Measurements from ENCODE around the gene TOX2. TPM values are rescaled to one million over a fixed set of nuclear protein-coding genes. Genes with fewer than 3 reads are reported as not detected.

TOX2 gene
- total RNA-seq, 1 donor, result not detected

DNA sequence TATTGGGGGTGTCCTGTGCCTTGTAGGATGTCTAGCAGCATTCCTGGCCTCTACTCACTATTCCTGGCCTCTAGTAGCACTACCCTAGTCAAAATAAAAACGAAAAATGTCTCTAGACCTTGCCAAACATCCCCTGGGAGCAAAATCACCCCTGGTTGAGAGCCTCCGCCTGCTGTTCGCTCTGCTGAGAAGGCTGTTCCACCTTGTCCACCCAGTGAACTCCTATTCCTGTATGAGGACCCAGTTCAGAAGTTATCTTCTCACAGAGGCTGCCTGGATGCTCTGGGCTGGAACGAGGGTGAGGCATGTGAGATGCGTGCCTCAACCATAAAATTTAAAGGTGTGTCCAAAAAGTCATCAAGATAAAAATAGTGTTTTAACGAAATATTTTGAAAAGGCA is 101.9 kb downstream of the TOX2 start:
- DNase-seq (ENCODE audit: low read depth in 2 of 3, low spot score in 2 of 3), result no peak

DNA sequence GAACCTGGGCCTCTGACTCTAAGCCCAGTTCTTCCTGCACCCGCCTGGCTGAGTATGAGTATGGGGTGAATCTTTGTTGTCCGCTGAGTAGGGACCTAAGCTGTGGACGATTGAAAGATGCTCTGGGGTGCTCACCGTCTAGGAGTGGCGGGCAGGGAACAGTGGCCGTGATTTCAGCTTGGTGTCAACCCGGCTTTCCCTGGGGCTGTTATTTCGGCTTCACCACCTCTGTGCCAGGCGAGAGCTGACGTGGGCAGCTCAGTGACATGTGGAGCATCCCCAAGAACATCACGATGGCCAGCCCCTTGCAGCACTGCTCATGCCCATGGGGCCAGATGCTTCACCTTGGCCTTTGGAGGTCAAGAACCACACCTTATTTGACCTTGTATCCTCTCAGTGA is 102.6 kb downstream of the TOX2 start:
- no peak for DNase-seq (ENCODE audit: low read depth in 2 of 3, low spot score in 2 of 3)

DNA sequence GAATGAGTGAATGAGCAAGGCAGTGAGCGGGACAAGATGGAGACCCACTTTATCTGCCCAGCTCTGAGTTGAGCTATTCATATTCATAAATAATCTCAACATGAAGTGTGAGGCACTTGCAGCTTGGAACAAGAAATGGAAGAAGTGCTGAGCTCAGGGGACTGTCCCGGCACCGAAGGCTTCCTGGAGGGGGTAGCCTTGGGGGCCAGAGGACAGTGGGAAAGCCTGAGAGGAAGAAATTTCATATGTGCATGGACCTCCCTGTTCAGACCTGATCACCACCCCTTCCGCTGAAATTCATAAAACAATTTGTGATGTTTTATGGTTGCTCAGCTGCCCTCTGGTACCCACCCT is 103.2 kb downstream of the TOX2 start:
- DNase-seq (ENCODE audit: low read depth in 2 of 3, low spot score in 2 of 3), result no peak

DNA sequence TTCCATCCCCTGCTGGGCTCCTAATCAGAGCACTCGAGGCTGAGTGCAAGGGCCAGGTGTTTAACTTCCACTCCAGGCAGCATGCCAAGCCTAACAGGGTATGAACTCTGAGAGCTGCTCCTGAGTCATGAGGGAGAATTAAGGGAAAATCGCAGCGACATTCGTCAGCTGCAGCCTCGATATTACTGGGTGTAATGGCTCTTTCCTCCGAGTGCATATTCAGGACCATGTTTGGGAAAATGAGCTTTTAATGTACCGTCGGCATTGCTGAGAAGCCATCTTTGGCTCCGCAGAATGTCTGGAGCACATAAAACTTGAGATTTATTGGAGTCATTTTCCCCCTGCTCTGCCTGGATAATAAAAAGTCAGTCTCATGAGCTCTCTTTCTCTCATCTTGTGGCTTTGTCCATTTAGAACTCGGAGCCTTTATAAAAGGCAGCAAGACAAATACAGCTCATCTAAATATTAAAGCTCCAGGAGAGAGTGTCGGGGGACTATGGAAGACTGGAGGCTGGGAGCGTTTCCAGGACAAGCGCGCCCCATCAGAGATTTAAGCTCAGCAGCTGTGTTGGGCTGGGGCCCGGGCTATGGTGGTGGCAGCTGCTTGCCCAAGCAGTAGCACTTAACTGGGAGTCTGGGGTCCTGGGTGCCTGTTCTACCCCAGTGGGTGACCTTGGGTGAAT is 103.7 kb downstream of the TOX2 start:
- DNase-seq (ENCODE audit: low read depth in 2 of 3, low spot score in 2 of 3), result no peak

DNA sequence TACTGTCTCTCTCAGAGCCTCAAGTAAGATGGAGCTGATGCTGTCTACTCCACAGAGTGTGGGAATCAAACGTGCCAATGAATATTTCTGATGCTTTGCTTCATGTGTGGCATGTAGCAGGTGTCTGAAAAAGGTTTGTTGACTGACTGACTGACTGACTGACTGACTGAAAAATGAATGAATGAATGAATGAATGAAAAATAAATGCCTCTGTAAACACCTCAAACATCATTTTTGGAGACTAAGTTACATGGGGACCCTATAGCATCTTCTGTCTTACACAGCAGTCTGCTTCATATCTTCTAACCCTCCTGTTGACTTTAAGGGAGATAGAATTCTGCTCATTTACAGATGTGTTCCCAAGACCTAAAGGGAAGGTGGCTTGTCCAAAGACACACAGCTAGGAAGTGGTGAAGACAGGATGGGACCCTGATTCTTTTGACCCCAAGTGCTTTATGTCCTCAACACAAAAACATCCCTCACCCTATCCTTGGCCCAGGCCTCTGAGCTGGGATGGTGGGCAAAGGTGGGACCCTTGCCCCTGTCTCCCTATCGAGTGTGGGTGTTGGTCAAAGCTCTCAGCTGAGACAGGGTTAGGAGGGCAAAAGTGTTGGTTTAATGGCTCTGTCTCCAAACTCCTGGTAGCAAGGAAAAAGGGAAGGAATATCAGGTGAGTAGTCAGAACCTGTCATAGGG is 104.4 kb downstream of the TOX2 start:
- no peak for DNase-seq (ENCODE audit: low read depth in 2 of 3, low spot score in 2 of 3)

DNA sequence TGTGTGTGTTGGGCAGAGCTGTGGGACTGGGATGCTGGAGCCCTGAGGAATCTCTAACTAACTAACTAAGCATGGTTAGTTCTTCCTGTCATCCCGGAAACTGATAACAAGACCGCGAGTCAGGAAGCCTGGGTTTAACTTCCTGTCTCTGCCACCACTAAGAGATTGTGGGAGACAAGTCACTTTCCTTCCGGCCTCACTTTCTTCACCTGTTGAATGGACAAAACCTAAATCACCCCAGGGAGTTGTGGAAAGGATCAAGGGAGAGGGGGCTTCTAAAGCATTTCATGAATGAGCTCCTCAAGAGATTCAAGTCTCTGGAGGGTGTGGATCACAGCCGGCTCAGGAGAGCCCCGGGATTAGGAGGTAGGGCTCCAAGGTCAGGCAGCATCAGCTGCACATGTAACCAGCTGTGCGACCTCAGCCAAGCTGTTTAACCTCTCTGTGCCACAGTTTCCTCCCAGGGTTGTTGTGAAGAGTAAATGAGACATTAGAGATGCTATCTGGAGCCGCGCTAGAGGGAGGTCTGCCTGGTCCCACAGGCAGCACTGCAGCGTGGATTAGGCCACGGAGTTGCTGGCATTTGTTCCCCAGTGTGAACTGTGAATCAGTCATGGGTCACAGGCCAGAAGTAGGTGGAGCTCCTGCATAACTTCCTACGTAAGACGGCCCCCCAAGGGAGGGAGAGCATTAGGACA is 105.1 kb downstream of the TOX2 start:
- no peak for DNase-seq (ENCODE audit: low read depth in 2 of 3, low spot score in 2 of 3)

DNA sequence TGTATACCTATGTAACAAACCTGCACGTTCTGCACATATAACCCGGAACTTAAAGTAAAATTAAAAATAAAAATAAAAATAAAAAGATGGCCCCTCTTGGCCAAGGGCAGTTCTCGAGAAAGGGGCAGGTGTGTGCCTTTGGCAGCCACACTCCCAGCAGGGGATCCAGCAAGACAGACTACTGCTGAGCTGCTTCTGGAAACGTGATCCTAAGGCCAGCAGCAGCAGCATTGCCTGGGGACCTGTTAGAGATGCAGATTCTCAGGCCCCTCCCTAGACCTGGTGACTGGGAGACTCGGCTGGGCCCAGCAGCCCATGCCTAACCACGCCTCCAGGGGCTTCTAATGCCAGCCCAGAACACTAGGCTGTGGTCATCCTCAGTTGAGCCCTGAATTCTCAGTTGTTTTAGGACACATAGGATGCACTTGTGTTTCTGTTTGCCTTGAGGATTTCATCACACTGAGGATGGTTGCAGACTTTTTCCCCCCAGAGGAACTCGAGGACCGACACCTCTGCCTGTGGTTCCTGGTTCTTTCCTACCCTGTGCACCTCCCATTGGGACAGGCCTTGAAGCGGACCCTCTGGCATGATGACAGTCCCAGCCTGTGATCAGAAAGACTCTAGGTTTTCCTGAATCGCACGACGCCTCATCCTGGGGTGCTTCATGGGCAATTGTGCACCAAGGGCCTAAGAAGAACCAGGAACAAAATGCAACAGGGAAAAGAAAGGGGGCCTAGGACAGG is 105.9 kb downstream of the TOX2 start:
- no peak for DNase-seq (ENCODE audit: low read depth in 2 of 3, low spot score in 2 of 3)

DNA sequence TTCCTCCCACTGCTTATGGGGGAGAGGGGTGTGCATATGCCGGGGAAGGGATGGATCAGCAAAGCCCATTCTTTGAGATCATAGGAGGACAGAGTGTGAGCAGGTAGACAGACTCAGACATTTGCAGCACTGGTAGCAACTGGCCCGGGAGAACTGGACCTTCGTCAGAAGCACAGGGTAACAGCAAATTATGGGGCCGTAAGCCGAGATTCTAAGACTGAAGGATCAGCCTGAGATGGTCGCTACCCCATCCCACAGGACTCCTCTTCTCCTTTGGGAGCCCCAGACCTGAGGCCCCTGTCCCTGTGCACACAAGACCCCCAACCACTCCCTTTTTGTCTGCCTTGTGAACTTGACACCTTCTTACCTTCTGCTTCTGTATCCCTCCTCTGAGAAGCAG is 106.5 kb downstream of the TOX2 start:
- no peak for DNase-seq (ENCODE audit: low read depth in 2 of 3, low spot score in 2 of 3)

DNA sequence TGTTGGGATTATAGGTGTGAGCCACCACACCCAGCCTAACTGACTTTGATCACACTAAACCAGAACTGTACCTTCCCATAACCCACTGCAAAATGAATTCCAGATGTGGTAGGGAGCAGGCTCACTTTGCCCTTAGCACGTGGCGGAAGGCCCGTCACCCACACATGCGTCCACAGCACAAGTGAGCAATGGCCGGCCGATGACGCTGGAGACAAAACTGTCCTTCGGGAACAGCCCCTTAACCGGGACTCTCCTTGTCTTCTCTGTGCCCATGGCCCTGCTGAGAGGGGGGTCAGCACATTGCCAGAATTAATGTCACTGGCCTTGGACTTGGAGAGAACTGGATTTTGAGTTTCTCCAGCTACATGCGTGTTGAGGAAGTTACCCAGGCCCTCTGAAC is 107.2 kb downstream of the TOX2 start:
- DNase-seq (ENCODE audit: low read depth in 2 of 3, low spot score in 2 of 3), result no peak

DNA sequence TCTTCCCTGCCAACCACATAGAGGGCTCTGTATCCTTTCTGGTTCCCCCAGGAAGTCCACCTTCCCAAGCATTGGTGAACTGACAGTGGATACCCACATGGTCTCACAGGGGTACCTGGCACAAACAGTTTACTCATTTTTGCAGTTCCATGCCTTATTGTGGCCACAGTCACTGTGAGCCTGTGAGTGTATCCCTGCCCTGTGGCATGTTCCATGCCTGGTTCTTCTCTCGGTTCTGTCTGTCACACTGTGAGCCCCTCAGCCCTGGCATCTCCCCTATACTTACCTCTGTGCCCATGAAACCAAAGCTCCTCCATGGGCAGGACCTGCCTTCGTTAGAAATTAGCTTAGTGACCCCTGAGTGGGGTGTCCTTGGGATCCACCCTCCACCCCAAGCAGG is 107.8 kb downstream of the TOX2 start:
- no peak for DNase-seq (ENCODE audit: low read depth in 2 of 3, low spot score in 2 of 3)

DNA sequence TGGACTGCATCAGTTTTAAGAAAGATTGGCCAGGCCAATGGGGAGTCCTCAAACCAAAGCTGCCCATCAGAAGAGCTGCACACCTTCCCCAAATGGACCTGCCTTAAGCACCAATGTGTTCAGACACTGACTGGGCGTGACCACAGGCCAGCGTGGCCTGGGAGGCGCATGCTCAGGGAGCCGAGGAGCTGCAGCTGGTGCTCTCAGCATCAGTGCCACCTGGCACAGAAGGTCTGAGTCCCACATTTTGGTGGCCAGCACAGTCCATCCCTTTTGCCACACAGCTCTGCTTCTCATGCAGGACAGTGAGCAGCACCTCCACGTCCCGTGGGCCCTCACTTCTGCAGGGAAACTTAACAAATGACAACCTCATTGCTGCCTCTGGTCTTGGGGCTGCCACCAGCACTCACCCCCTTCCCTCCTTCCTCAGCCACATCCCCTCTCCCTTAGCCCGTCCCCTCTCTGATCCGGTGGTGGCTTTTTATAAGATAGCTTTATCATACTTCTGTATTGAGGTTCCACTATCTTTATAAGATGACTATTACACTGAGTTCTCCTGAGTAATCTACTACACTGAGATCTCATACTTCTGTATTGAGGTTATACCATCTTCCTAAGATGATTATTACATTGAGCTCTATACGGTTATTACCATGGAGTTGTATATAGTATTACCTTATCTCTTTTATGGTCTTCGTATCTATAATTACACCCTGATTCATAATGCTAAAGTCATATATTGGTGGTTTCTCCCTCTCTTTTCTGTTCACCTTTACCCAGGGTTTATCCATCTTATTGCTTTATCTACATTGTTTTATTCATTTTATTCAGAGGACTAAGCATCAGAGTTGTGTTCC is 109.1 kb downstream of the TOX2 start:
- DNase-seq (ENCODE audit: low read depth in 2 of 3, low spot score in 2 of 3), result no peak

DNA sequence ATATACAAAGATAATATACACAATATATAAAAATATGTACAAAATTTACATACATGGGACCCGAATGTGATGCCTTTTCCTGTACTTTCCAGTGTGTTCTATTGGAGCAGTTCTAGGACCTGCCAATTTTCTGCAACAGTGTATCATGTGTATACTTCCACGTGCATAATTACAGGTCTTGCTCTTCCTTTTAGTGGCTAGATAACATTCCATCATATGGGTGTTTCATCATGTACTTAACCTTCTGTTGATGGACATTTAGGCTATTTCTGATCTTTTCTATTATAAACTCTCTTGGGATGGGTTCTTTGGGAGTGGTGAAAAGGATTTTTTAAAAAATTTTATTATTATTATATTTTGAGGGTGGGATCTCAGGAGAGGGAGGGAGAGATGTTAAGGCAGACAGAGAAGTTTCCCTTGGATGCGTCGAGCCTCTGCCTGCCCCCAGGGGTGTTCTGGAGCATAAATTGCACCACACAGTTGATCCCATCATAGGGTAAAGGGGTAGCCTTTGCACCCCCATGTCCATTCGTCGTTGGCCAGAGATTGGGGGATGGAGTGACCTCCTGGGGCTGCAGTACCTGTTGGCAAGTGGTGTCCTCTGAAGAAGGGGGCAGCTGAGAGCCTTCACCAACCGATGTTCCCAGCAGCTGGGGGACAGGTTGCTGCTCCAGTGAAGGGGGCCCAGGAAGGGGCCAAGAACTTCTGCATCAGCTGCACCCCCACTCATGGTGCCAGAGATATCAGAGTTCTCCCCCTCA is 110.3 kb downstream of the TOX2 start:
- DNase-seq (ENCODE audit: low read depth in 2 of 3, low spot score in 2 of 3), result no peak

DNA sequence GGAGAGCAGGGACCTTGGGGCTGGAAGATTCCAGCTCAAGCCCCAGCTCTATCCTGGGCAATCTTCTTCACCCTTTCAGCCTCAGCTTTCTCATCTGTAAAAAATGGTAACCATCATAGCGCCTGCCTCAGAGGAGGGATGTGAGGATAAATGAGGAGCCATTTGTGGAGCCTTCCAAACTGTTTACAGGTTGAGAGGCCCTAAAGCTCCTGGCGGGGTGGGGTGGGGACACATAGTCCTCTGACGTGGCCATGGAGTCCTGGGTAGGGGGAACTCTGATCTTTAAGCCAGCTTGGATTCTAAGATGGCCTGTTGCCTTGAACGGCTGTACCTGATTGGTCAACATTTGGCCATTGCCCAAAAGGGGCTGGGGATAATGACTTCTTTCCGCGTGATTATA is 111.1 kb downstream of the TOX2 start:
- no peak for DNase-seq (ENCODE audit: low read depth in 2 of 3, low spot score in 2 of 3)

DNA sequence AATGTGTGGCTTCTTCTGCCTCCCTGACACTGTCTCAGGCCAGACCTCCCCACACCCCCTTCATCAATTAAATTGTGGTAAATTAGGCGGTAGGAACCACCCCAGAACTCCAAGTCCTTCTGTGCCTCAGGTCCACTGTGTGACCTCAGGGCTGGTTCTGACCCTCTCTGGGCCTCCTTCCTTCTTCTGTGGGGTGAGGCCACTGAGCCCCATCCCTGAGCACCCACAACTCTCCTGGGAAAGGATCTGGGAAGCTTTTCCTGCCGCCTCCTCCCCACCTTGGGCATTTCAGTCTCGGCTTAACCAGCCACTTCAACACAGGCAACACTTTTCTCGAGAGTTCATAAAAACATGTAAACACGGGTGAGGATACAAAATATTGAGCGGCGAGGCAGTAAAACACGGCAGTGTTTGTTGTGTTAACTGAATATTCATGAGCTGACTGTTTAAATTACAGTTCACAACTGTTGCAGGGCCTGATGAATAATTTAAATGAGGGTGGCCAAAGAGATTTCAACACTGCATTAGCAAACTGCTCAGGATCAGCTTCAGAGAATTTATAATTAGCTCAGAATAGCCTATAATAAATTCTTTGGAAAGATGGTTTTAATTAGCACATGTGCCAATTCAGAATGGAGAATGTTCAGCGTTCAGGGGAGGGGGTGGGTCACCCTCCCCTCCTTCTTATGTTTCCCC is 112.1 kb downstream of the TOX2 start:
- no peak for DNase-seq (ENCODE audit: low read depth in 2 of 3, low spot score in 2 of 3)

DNA sequence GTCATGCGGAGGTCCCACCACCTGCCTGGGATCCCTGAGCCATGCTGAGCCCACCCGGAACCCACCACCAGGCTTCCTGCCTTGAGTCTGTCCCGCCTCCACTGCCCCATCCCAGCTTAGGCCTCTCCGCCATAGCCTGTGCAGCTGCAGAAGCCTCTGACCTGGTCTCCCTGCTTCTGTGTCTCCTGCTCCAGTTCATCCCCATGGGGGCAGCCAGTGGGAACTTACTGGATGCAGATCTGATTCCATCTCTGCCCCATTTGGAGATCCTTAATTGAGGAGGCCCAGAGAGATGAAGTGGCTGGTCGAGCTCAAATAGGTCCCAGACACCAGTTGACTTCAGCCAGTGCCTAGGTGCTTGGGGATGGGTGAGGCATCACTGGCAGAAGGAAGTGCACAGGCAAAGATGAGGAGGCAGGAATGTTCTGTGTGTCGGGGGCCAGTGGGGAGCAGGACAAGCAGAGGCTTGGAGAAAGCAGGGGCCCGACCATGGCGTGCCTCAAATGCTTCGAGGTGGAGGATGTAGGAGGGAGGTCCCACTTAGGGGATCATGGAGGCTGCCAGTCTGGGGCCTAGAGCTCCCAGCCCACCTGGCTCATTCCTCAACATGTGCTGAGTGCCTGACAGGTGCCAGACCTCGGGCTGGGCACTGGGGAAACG is 112.8 kb downstream of the TOX2 start:
- no peak for DNase-seq (ENCODE audit: low read depth in 2 of 3, low spot score in 2 of 3)

DNA sequence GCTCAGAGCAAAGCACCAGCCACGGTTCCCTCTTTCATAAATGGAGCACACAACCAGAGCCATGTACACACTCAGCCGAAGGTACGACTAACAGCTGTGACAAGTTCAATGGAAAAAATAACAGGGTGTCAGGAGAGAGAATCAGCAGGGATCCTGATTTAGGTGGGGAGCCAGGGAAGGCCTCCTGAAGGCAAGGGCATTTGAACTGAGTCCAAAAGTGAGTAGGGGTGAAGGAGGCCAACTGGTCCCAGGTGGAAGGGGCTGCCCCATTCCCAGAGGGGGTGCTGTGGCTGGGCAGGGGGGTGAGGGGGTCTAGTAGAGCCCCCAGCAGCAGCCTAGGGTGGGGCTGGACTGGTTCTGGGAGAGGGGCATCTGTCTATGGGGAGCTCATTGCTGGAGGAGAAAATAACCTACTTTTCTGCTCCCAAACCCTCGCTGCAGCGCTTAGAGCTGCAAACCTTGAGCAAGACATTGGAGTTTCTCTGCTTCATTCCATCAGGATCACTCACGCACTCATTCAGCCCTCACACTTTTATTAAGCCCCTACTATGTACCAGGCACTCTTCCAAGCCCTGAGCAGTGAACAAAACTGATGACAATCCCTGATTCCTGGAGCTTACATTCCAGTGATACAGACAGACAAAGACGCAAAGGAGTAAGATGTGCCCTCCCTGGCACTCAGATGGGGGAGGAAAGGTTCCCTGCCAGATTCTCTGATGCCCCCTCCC is 113.5 kb downstream of the TOX2 start:
- DNase-seq (ENCODE audit: low read depth in 2 of 3, low spot score in 2 of 3), result no peak

DNA sequence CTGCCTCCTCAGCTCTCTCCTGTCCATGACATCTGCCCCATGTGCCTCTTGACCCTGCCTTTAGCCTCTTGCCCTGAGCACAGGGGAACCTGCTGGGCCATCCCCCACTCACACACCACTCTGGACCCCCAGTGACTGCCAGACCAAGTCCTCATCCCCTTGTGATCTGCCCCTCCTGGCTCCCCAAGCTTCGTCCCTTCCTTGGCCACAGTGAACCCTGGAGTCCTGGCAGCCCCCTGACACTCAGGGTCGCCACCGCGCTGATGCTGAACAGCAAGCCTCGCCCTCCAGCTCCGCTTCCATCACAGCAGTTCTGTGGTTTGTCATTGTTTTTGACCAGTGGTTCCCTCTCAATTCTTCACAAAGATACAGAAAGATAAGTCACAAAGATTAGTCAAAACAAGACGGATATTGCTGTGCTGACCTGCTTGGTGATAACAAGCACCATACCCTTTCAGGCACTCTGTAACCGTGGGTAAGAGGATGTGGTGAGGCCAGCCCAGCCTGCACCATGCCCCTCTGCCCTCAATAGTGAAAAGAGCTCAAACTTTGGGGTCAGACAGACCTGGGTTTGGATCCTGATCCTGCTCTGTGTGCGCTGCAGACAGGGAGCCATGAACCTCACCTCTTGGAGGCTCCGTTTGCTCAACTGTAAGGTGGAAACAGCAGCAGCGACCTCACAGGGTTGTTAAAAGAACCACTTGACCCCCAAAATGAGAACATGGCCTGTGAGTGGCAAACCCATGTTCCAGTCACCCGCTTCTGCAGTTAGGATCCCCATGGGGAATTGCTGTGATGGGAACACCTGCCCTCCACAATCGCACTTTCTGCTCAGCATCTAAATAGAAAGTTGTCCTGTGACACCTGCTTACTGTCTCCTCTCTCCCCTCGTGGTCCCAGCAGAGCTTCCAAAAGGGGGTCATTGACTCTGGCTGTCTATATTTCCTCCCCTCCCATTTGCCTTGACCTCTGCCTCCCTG is 114.5 kb downstream of the TOX2 start:
- DNase-seq (ENCODE audit: low read depth in 2 of 3, low spot score in 2 of 3), result peak in 1 of 3 donors; percentile 64
